ENCODE results near the gene RSAD2.
"Not testable (repeated sequence)": the region's sequence is repeated elsewhere in the genome, so short reads cannot be mapped to it uniquely, and the experiment has no call there.

Gene RSAD2

DNA sequence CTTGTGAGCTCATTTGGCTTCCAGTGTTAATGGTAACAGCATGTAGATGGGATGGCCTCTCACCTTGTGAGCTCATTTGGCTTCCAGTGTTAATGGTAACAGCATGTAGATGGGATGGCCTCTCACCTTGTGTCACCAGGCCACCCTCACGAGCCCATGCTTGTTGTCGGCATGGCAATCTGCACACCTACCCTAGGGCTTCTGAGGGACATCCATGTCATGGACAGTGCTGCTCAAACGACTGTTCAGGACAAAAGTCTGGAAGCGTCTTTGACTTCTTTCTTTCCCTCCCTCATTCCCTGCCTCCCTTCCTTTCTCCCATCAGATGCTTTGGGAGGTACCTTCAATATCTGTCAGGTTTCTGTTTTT, 58.1 kb downstream of the RSAD2 start:
- not testable (repeated sequence) for H3K36me3 Mint-ChIP-seq, H3K4me3 Mint-ChIP-seq, ATAC-seq, H3K27ac Mint-ChIP-seq, H3K27me3 Mint-ChIP-seq
- Mint-ChIP-seq H3K4me1 (peaks cover 10% of the 10 kb centered on the region), H3K9me3 (peaks cover 10% of the 10 kb centered on the region)

DNA sequence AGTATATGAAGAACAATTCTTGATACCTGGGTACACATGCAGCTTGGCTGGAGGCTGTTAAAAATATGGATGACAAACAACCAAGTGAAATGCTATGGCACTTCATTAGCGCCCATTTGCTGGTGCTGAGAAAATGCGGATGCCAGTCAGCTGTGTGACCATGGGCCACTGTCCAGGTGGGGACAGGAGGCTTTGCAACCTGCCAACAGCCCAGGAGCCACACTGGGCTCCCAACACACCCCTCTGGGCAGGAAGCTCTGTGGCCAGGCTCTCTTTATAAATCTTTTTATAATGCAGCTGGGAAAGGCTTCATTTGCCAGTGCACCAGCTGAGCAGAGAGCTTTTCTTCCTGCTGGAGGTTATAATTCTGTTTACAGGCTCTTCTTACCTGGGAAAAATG, 59.6 kb downstream of the RSAD2 start:
- no peak for ATAC-seq
- H3K27ac Mint-ChIP-seq, result no peak overlapping the region
- peaks cover 10% of the 10 kb centered on the region for H3K4me1 Mint-ChIP-seq
- H3K36me3 Mint-ChIP-seq, result peaks cover 10% of the 10 kb centered on the region
- no peak overlapping the region for H3K4me3 Mint-ChIP-seq
- peaks cover 5% of the 10 kb centered on the region for H3K9me3 Mint-ChIP-seq
- no peaks in the 10 kb centered on the region for H3K27me3 Mint-ChIP-seq

DNA sequence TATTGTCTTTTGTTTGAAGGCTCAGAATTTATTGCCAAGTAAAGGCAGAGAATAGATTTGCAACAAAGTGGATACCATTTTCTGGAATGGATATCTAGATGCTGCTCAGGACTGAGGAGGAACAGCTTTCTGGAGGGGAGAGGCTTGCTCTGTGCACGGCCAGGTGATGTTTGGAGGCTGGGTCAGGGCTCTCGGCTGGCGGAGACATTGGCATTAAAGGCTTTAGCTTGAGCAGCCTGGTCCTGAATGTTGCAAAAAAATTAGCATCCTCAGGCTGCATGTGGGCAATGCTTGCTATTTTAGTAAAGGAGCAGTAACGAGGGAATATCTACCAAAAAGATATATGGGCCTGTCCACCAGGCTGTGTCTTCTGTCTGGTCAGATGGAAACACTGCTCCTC, 60.0 kb downstream of the RSAD2 start:
- Mint-ChIP-seq H3K4me1 (peaks cover 10% of the 10 kb centered on the region), H3K27ac (no peak overlapping the region), H3K4me3 (no peak overlapping the region), H3K36me3 (peaks cover 13% of the 10 kb centered on the region), H3K9me3 (peaks cover 5% of the 10 kb centered on the region), H3K27me3 (no peaks in the 10 kb centered on the region)
- ATAC-seq, result no peak

DNA sequence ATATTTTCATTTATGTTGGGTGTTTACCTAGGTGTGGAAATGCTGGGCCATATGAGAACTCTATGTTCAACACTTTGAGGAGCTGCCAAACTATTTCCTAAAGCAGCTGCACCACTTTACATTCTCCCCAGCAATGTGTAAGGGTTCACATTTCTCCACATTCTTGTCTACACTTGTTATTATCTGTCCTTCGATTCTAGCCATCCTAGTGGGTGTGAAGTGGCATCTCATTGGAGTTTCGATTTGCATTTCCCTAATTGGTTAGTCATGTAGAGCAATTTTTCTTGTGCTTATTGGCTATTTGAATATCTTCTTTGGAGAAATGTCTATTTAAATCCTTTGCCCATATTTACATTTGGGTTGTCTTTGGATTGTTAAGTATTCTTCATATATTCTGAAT, 61.5 kb downstream of the RSAD2 start:
- H3K36me3 Mint-ChIP-seq, result peaks cover 24% of the 10 kb centered on the region
- H3K4me3 Mint-ChIP-seq, result no peak overlapping the region
- H3K4me1 Mint-ChIP-seq, result peaks cover 10% of the 10 kb centered on the region
- no peaks in the 10 kb centered on the region for H3K27me3 Mint-ChIP-seq
- ATAC-seq, result no peak
- peaks cover 5% of the 10 kb centered on the region for H3K9me3 Mint-ChIP-seq
- H3K27ac Mint-ChIP-seq, result no peak overlapping the region

DNA sequence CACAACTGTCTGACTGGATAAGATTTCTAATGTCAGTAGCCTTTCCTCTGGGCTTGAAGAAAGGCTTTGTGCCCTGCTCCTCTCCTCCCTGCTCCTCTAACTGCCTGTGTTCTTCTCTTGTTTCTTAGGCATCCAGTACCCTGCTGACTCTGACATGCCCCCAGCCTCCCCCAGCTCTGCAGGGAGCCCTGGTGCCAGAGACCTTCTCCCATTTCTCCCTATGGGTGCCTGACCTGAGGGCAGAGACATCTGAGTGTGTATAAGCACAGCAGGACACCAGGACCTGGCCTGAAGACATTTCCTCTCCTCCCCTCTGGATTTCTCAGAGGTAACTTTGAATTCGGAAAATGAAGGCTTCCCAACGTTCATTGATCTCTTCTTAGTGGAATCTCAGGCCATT, 63.2 kb downstream of the RSAD2 start:
- Mint-ChIP-seq H3K27ac (no peak overlapping the region), H3K27me3 (no peaks in the 10 kb centered on the region), H3K4me1 (peaks cover 9% of the 10 kb centered on the region), H3K36me3 (peaks cover 24% of the 10 kb centered on the region), H3K9me3 (no peaks in the 10 kb centered on the region), H3K4me3 (no peak overlapping the region)
- ATAC-seq, result no peak

DNA sequence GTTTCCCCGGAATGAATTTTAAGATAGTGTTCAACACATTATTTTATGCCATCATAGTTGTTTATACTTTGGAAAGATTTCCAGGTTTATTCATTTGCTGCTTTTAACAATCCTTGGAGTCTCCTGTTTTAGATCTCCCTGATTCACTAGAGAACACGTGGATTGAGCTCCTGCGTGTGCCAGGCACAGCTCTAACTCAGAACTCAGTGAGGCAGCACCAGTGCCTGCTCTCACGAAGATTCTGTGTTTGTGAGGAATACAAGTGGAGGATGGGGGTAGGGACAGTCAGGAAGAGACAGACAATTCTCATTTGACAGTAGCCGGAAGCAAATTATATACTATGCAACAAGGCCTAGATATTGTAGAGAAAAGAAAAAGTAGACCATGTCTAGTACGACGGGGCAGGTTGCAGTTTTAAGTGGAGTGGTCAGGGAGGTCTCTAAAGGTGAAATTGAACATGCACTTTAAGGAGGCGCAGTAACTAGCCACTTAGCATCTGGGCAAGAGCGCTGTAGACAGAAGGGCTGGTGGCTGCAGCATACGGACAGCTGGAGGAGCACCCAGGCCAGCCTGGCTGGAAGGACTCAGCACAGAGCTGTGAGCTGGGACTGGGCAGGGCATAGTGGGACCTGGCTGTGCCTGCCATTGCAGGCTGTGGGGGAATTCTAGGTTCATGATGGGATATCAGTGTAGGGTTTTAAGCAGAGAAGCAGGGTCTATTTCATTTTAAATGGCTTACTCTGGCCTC, 63.9 kb downstream of the RSAD2 start:
- no peak for ATAC-seq
- peaks cover 24% of the 10 kb centered on the region for H3K36me3 Mint-ChIP-seq
- H3K27ac Mint-ChIP-seq, result no peak overlapping the region
- no peaks in the 10 kb centered on the region for H3K9me3 Mint-ChIP-seq
- H3K4me3 Mint-ChIP-seq, result no peak overlapping the region
- H3K27me3 Mint-ChIP-seq, result no peaks in the 10 kb centered on the region
- peaks cover 11% of the 10 kb centered on the region for H3K4me1 Mint-ChIP-seq

DNA sequence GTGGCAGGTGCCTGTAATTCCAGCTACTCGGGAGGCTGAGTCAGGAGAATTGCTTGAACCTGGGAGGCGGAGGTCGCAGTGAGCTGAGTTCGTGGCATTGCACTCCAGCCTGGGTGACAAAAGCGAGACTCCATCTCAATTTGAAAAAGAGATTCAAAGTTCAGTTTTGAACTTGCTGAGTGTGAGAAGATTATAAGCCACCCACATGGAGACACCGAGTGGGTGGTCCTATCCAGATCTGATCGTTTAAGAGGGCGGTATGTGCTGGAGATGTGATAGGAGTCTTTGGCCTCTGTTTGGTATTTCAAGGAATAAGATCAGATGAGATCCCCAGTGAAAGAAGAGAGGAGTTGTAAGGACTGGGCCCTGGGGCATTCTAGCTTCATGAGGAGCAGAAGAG, 65.3 kb downstream of the RSAD2 start:
- peak overlapping the region; percentile 18 for H3K27ac Mint-ChIP-seq
- H3K4me3 Mint-ChIP-seq, result no peak overlapping the region
- H3K36me3 Mint-ChIP-seq, result peaks cover 24% of the 10 kb centered on the region
- H3K4me1 Mint-ChIP-seq, result peaks cover 11% of the 10 kb centered on the region
- no peaks in the 10 kb centered on the region for H3K9me3 Mint-ChIP-seq
- no peaks in the 10 kb centered on the region for H3K27me3 Mint-ChIP-seq
- no peak for ATAC-seq

DNA sequence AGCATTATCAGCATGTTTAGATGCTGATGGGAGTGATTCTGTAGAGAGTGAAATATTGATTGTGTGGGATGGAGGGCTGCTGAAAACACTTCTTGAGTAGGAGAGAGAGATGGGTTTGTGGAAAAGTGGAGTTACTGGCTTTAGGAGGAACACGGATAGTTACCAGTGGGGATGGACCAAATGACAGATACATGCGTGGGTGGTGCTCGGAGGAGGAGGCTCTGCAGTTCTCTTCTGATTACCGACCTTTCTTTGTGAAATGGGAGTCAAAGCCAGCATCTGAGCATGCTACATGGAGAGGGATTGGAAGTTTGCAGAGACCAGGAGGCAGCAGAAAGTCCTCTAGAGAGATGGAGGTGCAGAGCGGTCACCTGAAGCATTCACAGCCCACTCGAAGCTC, 65.9 kb downstream of the RSAD2 start:
- Mint-ChIP-seq H3K27ac (peak overlapping the region; percentile 18), H3K36me3 (peaks cover 24% of the 10 kb centered on the region), H3K4me3 (no peak overlapping the region), H3K4me1 (peaks cover 11% of the 10 kb centered on the region), H3K9me3 (no peaks in the 10 kb centered on the region), H3K27me3 (no peaks in the 10 kb centered on the region)
- ATAC-seq, result no peak

DNA sequence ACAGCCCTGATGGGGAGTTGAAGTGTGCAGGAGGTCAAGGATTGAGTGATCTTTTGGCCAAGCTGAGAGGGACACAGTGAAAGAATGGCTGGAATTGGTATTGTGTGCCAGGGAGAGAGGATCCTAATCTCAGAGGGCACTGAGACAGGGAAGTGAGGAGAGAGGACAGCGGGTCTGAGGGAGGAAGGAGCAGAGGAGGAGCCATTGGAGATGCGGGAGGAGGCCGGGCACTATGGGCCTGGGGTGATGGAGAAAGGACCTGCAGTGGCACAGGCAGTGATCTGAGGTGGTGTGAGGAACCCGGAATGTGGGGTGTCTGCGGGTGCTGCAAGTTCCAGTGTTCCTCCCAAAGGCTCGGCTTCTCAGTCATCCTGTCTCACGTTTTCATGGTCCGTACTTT, 66.4 kb downstream of the RSAD2 start:
- H3K36me3 Mint-ChIP-seq, result peaks cover 24% of the 10 kb centered on the region
- H3K4me1 Mint-ChIP-seq, result peaks cover 11% of the 10 kb centered on the region
- no peak overlapping the region for H3K4me3 Mint-ChIP-seq
- H3K27me3 Mint-ChIP-seq, result no peaks in the 10 kb centered on the region
- H3K27ac Mint-ChIP-seq, result no peak overlapping the region
- H3K9me3 Mint-ChIP-seq, result no peaks in the 10 kb centered on the region
- no peak for ATAC-seq

DNA sequence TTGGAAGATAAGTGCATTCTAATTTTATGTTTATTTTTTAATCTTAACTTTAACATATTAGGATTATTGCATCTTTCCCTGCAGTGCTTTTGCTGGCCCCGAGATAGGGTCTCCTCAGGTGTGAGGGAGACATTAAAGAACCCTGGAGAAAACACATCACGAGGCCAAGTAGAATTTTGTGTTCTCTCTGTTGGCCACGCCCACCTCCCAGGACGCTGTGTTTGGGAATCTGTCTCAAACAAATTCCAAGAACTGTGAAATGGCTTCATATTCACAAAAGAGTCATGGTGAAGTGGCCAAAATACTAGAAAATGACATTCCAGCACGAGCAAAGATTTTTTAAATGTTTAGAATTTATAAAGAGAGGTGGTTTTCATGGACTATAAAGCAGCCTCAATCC, 67.0 kb downstream of the RSAD2 start:
- no peak for ATAC-seq
- H3K36me3 Mint-ChIP-seq, result peaks cover 24% of the 10 kb centered on the region
- H3K27ac Mint-ChIP-seq, result no peak overlapping the region
- no peak overlapping the region for H3K4me3 Mint-ChIP-seq
- no peaks in the 10 kb centered on the region for H3K9me3 Mint-ChIP-seq
- H3K4me1 Mint-ChIP-seq, result peaks cover 11% of the 10 kb centered on the region
- no peaks in the 10 kb centered on the region for H3K27me3 Mint-ChIP-seq

DNA sequence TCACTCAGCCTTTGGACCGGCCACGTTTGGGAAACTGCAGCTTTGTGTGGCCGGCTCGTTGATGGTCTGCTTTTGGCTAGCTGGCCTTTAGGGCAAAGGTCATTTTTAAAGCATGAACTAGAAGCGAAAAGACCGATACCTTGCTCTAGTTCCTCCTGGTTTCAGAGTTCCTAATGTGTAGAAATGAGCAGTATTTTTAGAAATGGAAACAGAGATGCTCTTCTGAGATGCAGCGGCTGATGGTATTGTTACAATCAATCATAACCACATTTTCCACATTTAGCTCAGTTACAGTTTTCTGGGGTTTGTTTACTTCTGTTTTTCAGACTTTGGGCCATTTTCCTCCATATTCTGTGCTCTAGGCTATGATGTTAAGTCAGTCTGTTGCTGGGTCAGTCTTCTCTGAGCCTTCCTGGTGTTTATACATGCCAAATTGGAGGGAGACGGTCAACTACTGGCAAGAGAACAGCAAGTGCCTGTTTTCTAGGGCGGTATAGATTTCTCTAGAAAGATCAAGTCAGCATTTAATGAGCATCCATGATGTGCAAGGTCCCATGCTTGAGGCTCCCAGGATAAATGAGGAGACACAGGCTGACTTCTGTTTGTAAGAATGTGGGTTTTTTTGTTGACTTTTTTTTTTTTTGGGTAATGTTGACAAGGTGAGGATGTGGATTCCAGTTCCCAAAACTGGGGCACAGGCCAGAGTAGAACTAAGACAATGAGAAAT, 67.7 kb downstream of the RSAD2 start:
- Mint-ChIP-seq H3K9me3 (no peaks in the 10 kb centered on the region), H3K27ac (peak overlapping the region; percentile 51), H3K4me3 (no peak overlapping the region), H3K36me3 (peaks cover 24% of the 10 kb centered on the region), H3K27me3 (no peaks in the 10 kb centered on the region), H3K4me1 (peaks cover 11% of the 10 kb centered on the region)
- ATAC-seq, result peak; percentile 71

DNA sequence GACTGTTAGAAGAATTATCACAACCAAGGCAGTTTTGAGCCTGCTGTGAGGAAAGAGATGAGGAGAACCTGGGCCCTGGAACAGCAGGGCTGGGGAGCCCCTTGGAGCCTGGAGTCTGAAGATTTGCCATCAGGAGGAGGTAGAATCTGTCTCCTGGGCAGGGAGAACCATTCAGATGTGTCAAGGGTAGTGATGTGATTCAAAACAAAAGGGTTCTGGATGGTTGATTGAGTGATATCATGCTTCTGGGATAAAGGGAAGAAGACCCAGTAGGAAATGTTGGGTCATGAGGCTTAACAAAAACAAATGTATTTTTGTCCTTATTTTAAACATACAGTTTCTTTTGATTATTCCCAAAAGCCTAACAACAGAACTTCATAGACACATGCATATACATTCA, 68.2 kb downstream of the RSAD2 start:
- Mint-ChIP-seq H3K4me1 (peaks cover 11% of the 10 kb centered on the region), H3K9me3 (no peaks in the 10 kb centered on the region), H3K27ac (peak overlapping the region; percentile 51), H3K27me3 (no peaks in the 10 kb centered on the region), H3K4me3 (no peak overlapping the region), H3K36me3 (peaks cover 24% of the 10 kb centered on the region)
- ATAC-seq, result no peak

DNA sequence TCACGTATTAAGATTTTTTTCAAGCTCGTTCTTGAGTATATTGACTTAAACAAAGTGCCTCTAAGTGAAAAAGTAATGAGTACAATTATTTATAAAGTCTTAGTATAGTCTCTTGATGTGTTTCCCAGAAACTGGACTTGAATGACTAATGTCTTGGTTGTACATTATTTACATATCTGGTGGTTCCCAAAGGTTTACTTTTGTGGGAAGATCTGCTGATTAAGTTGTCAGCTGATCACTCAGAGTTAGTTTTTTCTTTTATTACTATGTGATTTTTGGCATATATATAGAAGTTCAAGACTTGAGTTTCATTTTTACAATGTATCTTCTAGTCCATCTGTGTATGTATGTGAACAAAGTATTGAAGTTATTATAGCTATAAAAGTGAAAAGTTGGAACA, 69.1 kb downstream of the RSAD2 start:
- no peak for ATAC-seq
- Mint-ChIP-seq H3K4me1 (peaks cover 11% of the 10 kb centered on the region), H3K27me3 (no peaks in the 10 kb centered on the region), H3K4me3 (no peak overlapping the region), H3K27ac (no peak overlapping the region), H3K36me3 (peaks cover 18% of the 10 kb centered on the region), H3K9me3 (no peaks in the 10 kb centered on the region)
